ENCODE results near the gene PNPLA4.

Gene PNPLA4

DNA sequence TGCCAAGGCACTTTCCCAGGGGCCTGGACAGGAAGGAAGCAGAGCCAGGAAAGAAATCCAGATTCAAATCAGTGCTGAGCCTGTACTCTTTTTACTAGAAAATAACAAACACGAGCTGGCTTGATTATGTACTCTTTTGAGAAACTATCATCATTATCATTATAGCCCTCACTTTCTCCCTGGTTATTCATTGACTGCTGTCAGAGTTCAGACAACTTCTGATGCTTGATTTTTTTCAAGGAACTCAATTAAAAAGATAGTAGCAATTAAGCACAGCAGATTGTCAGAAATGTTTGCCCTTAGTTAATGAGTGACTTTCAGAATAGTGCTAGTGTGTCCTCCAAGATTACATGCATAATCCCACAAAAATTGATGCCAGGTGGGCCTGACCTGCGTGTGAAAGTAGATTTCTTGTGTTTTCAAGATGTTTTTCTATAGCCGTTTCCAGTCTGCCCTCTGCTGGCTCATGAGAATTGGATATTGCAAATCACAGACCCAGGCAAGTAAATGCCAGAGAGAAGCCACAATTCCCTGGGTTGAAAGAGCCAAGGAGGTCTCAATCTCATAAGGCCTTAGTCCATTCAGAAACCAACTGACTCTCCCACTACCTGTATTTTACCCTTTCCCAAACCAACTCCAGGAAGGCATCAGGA is 14.3 kb upstream of the PNPLA4 start:
- TF ChIP-seq Cebpa-rat (IDR thresholded peaks at IDR 0.05): no peak
- Histone ChIP-seq H3K4me1 (no peaks in the 10 kb centered on the region), H3K4me3 (no peak overlapping the region), H3K36me3 (no peaks in the 10 kb centered on the region), H3K9ac (no peak overlapping the region), H3K4me2 (no peak overlapping the region), H3K27me3 (no peaks in the 10 kb centered on the region), H4K20me1 (no peaks in the 10 kb centered on the region), H3K9me3 (no peaks in the 10 kb centered on the region), H3K27ac (no peak overlapping the region)

DNA sequence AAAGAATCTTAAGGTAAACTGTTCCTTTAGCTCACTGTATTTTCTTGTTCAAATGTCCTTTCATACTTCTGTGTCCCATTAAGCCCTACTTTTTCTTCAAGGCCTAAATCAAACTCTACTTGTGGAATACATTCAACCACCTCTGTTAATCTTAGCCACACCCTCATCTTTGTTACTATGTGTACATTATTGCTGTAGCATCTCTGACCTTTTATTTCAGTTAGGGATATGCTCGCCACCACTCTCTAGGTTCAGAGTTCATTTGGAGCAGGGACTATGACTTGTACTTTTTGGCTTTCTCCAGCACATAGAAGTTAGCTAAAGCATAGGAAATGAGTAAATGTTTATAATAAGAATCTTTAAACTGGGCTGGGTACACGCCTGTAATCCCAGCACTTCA is 6.8 kb upstream of the PNPLA4 start:
- Histone ChIP-seq H3K4me3 (no peak overlapping the region), H3K4me1 (no peaks in the 10 kb centered on the region), H3K36me3 (no peaks in the 10 kb centered on the region), H3K27me3 (no peaks in the 10 kb centered on the region), H4K20me1 (no peaks in the 10 kb centered on the region), H3K4me2 (no peak overlapping the region), H3K9me3 (no peaks in the 10 kb centered on the region), H3K27ac (no peak overlapping the region), H3K9ac (no peak overlapping the region)
- TF ChIP-seq Cebpa-rat (IDR thresholded peaks at IDR 0.05): no peak

DNA sequence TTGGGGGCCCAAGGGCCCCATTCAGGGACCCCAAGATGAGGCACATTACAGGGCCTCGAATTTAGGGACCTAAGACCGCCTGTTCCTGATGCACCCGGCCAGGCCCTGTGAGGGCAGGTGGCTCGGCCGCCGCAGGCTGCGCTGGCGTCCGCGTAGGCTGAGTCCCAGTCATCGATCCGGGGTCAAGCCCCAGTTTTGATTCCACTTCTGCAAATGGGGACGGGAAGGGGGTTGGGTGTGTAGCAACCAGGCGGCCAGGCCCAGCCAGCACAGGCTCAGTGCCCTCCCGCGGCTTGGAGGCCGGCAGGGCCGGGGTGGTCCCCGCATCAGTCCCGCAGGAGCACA is 327 bp downstream of the PNPLA4 start:
- TF ChIP-seq Cebpa-rat (IDR thresholded peaks at IDR 0.05): no peak
- peaks cover 13% of the 10 kb centered on the region; the same call in 1 of the 2 replicates for H3K9me3 ChIP-seq
- no peak overlapping the region for H3K4me3 ChIP-seq
- H4K20me1 ChIP-seq: no peaks in the 10 kb centered on the region
- no peak overlapping the region for H3K4me2 ChIP-seq
- H3K27ac ChIP-seq: no peak overlapping the region
- no peak overlapping the region for H3K9ac ChIP-seq
- H3K27me3 ChIP-seq: no peaks in the 10 kb centered on the region
- H3K36me3 ChIP-seq: no peaks in the 10 kb centered on the region
- H3K4me1 ChIP-seq: no peaks in the 10 kb centered on the region

- Histone ChIP-seq H3K9ac (no peak overlapping the region), H3K27me3 (no peaks in the 10 kb centered on the region), H4K20me1 (no peaks in the 10 kb centered on the region), H3K4me2 (no peak overlapping the region), H3K27ac (no peak overlapping the region), H3K36me3 (no peaks in the 10 kb centered on the region), H3K9me3 (peaks cover 13% of the 10 kb centered on the region; the same call in 1 of the 2 replicates), H3K4me1 (no peaks in the 10 kb centered on the region), H3K4me3 (no peak overlapping the region)
- TF ChIP-seq Cebpa-rat (IDR thresholded peaks at IDR 0.05): no peak
Measured at GRCh38 chrX:7926501-7926900, 712 bp downstream of the PNPLA4 start.

- Histone ChIP-seq H3K4me1 (no peaks in the 10 kb centered on the region), H4K20me1 (no peaks in the 10 kb centered on the region), H3K27me3 (no peaks in the 10 kb centered on the region), H3K4me3 (no peak overlapping the region), H3K9ac (no peak overlapping the region), H3K36me3 (no peaks in the 10 kb centered on the region), H3K27ac (no peak overlapping the region), H3K9me3 (peaks cover 13% of the 10 kb centered on the region; the same call in 1 of the 2 replicates), H3K4me2 (no peak overlapping the region)
- no peak for TF ChIP-seq Cebpa-rat (IDR thresholded peaks at IDR 0.05)
Measured at GRCh38 chrX:7925867-7926472, 1.2 kb downstream of the PNPLA4 start.

- Histone ChIP-seq H3K4me1 (no peaks in the 10 kb centered on the region), H3K27me3 (no peaks in the 10 kb centered on the region), H4K20me1 (no peaks in the 10 kb centered on the region), H3K27ac (no peak overlapping the region), H3K4me2 (no peak overlapping the region), H3K9me3 (peaks cover 1% of the 10 kb centered on the region; the same call in 1 of the 2 replicates), H3K9ac (no peak overlapping the region), H3K36me3 (no peaks in the 10 kb centered on the region), H3K4me3 (no peak overlapping the region)
- no peak for TF ChIP-seq Cebpa-rat (IDR thresholded peaks at IDR 0.05)
Measured at GRCh38 chrX:7921750-7922149, 5.5 kb downstream of the PNPLA4 start.

DNA sequence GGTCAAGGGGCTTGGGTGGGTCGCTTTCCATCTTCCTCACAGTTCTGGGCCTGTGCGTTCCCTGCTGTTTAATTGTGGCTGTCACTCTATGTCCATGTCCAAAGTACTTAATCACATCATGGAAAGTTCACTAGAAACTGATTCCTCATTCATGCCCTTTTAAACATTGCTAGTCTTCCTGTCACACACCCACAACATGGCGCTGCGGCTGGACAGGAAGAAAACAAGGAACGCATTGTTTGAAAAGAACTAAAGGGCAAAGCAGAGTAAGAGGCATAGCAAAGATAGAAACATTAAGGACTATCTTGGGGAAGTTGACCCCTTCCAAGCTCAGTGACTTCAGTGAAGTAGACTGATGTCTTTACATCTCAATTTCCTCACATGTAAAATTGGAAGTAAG is 18.4 kb downstream of the PNPLA4 start:
- Histone ChIP-seq H3K9ac (no peak overlapping the region), H3K4me3 (no peak overlapping the region), H3K27ac (no peak overlapping the region), H3K9me3 (no peaks in the 10 kb centered on the region), H3K4me2 (no peak overlapping the region), H4K20me1 (no peaks in the 10 kb centered on the region), H3K4me1 (no peaks in the 10 kb centered on the region), H3K27me3 (no peaks in the 10 kb centered on the region), H3K36me3 (no peaks in the 10 kb centered on the region)
- TF ChIP-seq Cebpa-rat (IDR thresholded peaks at IDR 0.05): no peak

DNA sequence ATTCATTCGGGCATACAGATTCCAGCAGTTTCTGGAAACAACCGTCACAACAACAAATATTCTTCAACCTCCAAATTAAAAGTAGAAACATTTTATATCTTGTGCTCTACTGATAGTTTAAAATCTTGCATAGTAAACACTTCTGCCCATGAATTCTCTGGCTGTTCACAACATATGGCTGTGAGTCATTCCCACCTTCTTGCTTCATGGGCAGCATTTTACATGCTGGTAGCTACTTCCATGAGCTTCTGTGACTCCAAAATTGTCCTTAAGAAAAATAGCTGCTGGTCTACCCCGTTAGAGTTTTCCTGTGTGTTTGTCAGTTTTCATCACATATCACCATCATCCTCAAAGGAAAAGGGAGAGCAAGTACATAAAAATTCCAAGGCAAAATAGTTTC is 22.7 kb downstream of the PNPLA4 start:
- Histone ChIP-seq H3K9me3 (no peaks in the 10 kb centered on the region), H4K20me1 (no peaks in the 10 kb centered on the region), H3K4me2 (no peak overlapping the region), H3K4me1 (no peaks in the 10 kb centered on the region), H3K9ac (no peak overlapping the region), H3K36me3 (no peaks in the 10 kb centered on the region), H3K27me3 (no peaks in the 10 kb centered on the region), H3K27ac (no peak overlapping the region), H3K4me3 (no peak overlapping the region)
- TF ChIP-seq Cebpa-rat (IDR thresholded peaks at IDR 0.05): no peak

DNA sequence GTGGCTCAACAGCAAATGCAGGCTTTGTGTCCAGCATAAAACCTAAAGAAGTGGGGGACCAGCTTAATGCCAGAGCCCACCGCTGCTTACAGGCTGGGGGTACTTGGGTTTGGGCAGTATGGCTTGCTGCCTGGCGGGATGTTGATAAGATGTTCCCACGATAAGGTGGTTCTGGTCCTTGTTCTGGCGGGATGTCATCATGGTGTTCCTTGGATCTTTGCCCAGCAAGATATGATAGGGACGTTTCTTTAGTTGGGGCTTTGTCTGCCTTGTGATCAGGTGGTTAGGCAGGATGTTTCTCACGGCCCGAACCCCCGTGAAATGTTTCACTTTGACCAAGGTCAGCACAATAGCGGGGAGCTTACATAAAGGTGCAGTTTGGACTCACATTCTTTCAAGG is 35.3 kb downstream of the PNPLA4 start:
- Histone ChIP-seq H3K27ac (no peak overlapping the region), H3K9ac (no peak overlapping the region), H3K4me2 (no peak overlapping the region), H3K36me3 (no peaks in the 10 kb centered on the region), H3K27me3 (no peaks in the 10 kb centered on the region), H4K20me1 (no peaks in the 10 kb centered on the region), H3K9me3 (no peaks in the 10 kb centered on the region), H3K4me1 (peaks cover 18% of the 10 kb centered on the region), H3K4me3 (no peak overlapping the region)
- no peak for TF ChIP-seq Cebpa-rat (IDR thresholded peaks at IDR 0.05)

DNA sequence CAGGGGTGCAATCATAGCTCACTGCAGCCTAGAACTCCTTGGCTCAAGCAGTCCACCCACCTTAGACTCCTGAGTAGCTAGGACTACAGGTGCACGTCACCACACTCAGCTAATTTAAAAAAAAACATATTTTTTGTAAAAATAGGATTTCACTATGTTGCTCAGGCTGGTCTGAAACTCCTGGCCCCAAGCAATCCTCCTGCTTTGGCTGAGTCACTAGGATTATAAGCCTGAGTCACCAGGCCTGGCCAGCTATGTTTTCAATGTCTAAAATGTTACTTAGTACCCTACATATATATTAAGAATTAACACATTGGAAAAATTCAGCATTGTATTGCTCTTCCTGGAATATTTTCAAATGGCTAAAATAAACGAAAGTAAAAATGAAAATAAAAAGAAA is 37.5 kb downstream of the PNPLA4 start:
- Histone ChIP-seq H3K4me3 (no peak overlapping the region), H3K27ac (no peak overlapping the region), H3K4me2 (peak overlapping the region; percentile 27; the same call in 1 of the 2 replicates), H3K36me3 (no peaks in the 10 kb centered on the region), H3K9ac (no peak overlapping the region), H4K20me1 (no peaks in the 10 kb centered on the region), H3K4me1 (peaks cover 18% of the 10 kb centered on the region), H3K27me3 (no peaks in the 10 kb centered on the region), H3K9me3 (no peaks in the 10 kb centered on the region)
- TF ChIP-seq Cebpa-rat (IDR thresholded peaks at IDR 0.05): no peak
